ENCODE measurements around the gene HIVEP3.

The HIVEP3 gene

DNA sequence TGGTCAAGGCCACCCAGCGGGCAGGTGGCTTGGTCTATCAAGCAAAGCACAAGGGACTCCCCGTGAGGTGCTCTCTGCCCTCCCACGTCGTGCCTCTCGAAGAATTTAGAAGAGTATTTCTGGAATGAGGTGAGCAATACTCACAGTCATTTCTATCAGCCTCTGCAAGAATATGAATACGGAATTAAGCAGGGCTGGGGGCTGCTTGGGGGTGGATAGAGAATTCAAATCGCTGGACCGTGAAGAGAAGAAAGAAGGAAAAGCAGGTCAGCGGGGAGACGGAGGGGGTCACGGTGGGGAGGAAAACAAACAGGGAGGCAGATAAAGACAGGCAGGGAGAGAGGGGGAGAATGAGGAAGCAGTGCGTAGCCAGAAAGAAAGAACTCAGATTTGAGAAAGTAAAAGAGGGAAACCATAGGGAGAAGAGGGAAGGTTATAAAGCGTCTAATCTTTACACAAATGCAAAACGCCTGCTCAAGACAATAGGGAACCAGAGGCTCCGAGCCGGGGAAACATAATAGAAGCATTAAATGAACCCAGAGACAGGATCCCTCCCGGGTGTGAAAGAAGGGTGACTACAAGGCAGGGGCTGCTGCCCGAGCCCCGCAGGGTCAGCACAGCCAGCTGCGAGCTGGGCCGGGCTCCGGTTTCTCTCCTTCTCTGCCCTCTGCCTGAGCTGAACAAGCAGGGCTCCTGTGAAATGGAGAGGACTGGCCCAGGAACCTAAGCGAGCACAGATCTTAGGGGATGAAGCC is 432.2 kb downstream of the HIVEP3 start:
- peak; percentile 63 for DNase-seq

DNA sequence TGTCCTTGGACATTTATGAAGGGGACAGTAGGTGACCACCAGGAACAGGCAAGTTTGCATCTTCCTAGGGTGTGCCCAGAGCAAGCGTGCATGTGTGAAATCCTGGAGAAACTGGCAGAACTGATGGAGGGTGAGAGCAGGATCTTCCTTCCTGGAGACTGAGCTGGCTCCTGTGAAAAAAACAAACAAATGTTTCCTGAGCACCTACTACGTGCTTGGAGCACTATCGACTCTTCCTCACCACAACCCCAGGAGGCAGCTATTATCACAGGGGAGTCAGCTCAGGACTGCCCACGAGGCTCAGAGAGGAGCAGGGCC is 432.7 kb downstream of the HIVEP3 start:
- DNase-seq: no peak

DNA sequence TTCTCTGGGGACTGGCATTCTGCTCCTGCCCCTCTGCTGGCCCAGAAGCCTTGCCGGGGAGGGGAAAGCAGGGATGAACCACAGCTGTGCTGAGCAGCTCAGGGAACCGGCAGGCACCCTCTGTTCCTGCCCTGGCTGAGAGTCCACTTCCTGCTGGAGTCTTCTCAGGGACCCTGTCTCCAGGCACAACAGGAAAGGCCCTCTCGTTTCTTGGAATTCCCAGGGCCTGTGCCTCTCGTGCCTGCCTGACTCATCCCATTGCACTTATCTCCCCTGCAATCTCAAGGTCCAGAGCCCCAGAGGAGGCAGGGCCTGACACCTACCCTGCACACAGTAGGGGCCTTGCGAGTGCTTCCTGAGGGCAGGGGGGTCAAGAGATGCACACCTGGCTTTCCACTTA is 433.1 kb downstream of the HIVEP3 start:
- peak; percentile 63 for DNase-seq

DNA sequence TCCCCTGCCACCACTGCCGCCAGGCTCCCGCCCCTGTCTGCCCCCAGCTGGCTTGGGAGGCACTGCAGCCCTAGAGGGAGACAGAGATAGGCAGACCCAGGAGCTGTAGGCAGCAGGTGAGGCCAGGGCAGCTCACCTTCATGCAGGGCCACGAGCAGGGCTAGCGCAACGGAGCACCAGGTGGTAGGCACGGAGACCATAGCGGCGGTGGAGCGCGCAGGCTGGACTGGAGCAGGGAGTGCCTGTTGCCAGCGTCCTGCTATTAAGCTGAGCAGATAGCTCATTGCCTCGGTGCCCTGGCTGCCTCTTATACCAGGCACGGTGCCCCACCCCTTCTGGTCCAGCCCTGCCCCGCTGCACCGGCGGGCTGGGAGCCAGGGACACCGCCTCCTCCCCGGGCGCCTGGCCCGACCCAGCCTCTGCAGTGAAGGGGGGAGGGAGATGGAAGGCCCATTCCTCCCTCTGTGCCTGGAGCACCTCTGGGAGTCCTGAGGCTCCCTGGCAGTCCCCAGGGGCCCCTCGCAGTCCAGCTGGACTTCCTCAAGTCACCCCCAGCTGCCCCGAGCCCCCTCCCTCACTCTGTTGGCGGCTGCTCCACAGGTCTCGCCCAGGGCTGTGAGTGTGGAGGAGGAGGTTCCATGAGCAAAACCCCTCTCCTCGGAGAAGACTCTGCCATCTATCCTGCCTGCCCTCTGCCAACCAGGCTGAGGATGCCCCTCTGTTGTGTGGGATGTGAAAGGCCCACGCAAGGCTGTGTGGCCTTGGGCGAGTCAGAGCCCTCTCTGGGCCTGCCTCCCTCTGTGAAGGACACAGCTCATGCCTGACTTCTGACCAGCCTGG is 434.1 kb downstream of the HIVEP3 start, which contains the start of gene EDN2:
Gene EDN2, minus strand, starts transcription at position 282 of the 840 bp plus-strand sequence. Its CDS starts 82 bp downstream, at position 200.
- peak; percentile 65 for DNase-seq

DNA sequence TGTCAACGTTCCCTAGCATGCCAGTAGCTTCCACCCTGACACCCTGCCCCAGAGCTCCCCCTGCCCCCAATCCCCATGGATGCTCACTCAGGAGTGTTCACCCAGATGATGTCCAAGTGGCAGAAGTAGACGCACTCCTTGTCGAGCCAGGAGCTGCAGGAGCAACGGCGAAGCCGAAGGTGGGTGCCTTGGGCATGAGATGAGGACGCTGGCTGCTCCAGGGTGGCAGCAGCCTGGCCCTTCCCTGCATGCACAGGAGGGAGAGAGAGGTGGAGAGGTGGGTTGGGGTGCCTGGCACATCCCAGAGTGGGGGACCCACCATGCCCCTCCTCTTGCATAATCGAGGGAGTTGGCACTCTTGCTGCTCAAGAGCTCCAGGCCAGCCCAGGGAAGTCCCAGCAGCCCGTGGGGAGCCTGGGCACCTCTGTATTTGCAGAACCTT is 434.7 kb downstream of the HIVEP3 start:
- DNase-seq: no peak

DNA sequence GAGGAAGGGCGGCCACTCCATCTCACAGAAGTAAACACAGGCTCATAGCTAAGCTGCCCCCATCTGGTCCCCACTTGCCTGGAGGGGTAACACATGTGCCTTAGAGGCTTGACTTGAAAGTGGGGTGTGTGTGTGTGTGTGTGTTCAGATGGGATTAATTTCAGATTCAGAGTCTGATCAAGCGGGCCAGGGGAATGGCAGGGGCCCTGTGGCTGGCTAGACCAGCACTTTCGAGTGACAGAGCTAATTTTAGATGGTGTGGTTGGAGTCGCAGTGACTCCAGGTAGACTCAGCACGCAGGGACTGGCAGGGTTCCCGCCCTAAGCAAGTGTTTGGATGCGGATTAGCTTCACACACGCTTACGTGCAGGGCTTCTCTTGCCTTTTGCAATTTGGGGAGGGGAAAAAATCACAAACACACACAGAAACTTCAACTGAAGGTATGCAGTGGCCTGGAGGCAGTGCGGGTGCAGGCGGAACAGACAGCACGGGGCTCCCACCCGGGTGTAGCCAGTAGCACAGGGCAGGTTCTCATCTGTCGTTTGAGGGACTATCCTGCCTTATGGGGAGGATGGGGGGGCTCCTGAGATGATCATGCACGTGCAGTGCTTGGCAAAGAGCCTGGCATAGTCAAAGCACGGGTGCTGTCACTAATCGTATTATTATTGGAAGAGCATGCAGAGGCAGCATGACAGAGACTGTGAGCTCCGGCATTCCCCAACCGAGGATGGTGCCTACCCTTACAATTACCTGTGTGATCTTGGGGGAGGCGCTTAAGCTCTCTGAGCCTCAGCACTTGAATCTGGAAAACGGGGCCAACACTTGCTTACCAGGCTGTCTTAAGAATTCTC is 435.5 kb downstream of the HIVEP3 start:
- DNase-seq: no peak

DNA sequence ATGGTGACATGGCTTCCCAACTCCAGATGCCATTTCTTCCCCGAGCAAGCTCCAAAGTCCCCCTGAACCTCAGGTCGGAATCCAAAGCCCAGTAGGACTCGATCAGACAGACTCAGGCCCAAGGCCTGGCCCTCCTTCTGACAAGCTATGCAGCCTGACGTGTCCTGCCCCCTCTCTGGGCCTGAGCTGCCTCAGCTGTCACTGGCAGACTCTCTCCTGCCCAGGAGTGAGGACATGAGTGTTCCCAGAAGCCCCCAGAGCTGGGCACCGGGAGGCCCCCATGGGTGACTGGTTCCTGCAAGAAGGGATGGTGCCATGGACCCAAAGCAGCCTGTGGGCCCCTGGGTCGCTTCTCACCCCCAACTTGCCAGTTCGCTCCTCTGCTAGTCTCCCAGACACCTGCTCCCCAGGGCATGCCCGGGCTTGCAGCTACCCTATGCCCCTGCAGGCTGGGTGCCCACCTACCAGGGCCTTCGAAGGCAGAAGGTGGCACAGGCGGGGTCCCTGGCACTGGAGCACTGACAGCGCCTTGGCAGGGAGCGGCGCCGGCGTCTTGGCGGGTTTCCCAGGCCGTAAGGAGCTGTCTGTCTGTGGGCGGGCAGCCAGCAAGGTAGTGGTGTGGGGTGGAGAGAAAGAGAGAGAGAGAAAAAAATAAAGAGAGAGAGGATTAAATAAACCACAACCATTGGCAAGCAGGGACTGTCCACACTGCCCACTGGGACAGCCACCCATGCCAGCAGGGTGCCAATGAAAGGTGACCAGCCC is 436.5 kb downstream of the HIVEP3 start:
- DNase-seq: peak; percentile 78

DNA sequence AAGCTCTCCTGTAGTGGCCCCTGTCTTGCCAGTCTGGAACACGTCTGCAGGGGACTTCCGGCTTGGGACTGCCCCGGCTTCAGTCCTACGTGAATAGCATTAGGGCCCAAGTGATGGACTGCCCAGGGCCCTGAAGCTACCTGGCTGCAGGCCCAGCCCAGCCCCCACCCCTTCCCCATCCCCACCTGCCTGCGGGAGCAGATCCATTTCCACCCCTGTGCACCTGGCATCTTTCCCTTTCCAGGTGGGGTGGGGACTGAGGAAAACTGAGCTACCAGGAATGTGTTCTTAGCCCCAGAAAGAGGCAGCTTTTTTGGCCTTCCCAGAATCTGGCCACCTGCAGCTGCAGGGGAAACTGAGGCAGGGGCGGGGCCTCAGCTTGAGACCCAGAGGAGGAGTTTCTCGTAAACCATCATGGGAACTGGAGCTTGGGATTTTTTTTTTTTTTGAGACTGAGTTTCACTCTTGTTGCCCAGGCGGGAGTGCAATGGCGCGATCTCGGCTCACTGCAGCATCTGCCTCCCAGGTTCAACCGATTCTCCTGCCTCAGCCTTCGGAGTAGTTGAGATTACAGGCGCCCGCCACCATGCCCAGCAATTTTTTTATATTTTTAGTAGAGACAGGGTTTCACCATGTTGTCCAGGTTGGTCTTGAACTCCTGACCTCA is 437.5 kb downstream of the HIVEP3 start:
- DNase-seq: no peak

DNA sequence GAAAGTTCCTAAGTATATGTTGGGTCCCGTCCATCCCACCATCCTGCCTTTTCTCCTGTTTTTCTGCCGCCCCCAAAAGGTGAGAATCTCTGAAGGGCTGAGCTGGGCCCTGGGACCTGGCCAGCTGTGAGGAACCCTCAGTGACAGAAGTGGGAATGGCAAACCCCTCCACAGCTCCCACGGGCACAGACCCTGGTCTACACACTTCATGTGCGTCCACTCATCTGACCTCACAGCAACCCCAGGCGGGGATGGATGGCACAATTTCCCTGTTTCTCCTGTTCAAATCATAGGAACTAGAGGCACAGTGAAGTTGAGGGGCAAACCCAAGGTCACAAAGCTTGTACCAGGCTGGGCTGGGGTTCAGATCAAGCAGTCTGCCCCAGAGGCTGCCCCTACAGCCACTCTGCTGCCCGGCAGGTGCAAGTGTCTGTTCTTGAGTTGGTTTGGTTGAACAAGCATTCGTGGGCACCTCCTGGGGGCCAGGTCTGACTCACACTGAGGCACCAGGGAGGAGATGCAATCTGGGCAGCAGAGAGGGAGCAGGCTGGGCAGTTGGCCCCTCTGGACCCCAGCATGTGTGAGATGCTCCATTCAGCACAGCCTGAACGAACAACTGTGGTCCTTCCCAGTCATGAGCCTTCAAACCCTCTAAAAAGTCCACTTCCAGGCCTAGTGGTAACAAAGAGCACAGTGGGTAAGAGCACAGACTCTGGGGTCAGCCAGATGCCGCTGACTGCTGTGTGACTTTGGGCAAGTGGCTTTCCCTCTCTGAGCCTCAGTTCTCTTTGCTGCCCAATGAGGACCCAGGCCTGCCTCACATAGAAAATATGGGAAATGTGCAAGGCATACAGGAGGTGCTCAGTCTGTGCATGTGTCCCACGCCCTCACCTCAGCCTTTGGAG is 438.3 kb downstream of the HIVEP3 start:
- DNase-seq: no peak

DNA sequence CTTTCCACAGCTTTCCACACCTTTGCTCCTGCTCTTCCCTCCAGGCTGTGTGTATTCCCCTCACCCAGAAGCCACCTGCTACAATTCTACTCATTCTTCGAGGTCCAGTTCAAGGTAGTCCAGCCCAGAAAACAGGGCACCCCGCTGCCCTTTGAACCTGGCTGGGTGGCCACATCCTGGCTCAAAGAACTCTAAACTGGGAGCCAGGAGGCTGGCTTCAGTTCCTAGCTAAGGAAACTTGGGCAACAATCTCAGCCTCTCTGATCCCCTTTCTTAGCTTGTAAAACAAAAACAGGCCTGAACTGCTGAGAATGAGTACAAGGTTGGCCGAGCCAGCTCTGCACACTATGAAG is 438.9 kb downstream of the HIVEP3 start:
- DNase-seq: no peak

DNA sequence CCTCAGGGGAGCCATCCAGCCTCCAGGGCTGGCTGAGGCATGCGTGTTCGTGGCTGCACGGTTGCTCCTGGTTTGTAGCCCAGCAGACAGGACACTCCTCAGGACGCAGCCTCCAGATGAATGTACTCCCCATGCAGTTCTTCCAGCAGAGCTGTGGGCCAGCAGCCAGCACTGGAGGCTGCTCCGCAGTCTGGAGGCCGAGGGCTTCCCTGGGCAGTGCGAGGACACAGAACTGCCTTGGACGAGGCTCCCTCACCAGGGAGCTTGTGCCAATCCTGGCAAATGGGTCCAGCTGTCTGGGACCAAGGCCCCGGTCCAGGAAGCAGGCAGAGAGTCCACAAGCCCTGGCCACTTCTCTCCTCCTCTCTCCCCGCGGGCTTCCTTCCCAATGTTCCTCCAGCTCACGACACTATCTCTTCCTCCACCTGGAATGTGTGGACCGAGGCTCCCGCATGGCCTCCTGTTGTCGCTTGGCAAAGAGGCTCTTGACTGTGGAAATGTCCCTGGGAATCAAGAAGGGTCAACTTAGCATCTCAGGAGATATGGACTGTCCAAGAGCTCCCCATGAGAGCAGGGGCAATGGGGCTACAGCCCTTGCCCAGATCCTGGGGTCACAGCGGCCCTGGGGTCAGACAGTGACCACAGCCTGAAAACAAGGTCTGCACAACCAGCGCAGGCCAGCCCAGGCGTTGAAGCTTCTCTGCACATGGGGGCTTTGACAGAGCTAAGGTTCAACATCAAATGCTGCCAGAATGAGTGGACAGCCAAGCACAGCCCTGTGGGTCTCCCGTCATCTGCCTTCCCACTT is 439.5 kb downstream of the HIVEP3 start:
- peak; percentile 39 for DNase-seq

DNA sequence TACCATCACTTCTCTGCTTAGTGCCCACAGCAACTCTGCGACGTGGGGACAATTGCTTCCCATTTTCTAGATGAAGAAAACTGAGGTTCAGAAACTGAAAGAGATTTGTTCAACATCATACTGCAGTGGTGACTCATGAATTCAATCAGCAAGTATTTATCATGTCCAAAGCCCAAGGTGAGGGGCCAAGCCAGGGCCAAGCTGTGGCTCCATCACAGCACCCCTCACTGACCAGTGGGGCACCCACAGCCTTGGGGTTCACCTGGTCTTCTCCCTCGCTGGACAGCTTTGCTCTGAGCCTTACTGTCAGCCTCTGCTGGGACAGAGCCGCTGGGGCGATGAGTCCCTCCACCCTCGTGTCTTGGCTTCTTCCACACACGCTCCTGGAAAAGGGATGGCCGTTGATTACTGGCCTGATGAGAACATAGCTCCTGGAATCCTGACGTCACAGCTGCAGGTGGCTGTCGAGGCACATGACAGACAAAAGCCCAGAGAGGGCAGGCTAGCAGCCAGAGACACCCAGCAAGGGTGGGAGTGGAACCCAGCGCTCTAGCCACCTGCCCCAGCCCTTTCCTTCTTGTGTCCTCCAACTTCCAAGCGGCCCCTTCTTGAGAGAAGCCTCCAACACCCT is 440.5 kb downstream of the HIVEP3 start:
- no peak for DNase-seq

DNA sequence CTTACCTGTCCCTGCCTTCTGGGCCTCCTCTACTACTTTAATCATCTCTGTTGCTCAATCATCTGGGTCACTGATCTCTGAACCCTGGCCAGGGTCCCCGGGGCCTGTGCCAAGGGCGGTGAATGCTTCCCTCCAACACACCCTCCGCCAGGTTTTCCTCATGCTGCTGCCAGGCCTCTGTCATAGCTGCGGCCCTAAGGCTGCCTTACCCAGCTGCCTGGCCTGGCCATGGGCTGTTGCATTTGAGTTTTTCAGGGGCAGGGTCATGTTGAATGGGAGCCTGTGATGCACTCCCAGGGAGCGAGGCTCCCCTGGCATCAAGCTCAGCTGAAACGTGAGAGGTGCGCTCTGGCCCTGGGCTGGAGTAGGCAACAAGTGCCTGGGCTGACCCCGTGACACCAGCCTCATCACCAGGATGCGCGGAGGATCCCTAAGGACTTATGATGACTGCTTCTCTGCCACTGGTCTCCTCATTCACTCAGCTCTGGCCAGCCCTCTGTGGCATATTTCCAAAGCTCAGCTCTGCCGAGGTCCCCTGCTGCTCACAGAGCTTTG is 441.8 kb downstream of the HIVEP3 start:
- no peak for DNase-seq

DNA sequence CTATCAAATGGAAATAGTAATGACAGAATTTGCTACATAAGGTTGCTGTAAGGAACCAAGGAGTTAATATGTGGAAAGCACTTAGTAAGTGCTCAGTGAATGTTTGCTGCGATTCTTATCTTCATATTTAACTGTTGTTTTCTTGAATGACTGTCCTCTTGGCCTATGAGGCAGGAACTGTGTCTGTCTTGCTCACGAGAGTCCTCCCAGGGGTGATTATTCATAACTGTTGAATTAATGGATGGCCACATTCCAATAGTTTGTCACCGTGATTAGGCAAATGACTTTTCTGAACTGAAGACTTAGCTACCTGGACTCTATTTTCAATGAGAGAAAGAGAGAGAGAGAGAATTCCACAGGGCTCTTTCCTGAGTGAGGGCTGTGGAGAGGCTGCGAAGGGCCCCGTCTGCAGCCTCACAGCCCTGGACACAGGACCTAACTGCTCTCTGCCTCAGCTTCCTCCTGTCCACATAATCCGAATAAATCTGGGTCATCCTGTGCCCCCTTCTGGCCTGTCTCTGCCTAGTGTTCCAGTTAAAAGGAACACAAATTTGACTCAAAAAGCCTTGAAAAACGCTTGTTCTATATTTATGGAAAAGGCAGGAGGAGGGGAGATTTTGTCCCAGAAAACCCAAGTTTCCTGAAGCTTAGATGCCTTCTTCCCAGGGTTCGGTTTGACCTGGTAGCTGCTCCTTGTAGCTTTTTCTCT is 442.7 kb downstream of the HIVEP3 start:
- no peak for DNase-seq

DNA sequence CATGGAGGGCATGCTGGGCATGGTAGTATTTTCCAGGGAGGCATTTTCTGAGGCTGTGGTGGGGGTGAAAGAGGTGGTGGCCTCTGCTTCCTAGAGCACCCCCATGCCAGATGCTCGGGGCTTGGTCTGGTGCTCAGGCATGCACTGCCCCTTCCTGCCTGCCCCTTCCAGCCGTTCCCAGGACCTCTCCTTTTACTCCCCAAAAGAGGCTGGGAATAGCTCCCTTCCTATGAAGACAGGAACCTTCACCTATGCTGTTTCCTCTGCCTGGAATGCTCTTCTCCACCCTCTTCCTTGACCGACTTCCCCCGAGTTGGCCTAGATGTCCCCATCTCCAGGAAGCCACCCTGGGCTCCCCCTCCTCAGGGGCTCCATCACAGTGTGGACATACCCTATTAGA is 443.4 kb downstream of the HIVEP3 start:
- DNase-seq: no peak

DNA sequence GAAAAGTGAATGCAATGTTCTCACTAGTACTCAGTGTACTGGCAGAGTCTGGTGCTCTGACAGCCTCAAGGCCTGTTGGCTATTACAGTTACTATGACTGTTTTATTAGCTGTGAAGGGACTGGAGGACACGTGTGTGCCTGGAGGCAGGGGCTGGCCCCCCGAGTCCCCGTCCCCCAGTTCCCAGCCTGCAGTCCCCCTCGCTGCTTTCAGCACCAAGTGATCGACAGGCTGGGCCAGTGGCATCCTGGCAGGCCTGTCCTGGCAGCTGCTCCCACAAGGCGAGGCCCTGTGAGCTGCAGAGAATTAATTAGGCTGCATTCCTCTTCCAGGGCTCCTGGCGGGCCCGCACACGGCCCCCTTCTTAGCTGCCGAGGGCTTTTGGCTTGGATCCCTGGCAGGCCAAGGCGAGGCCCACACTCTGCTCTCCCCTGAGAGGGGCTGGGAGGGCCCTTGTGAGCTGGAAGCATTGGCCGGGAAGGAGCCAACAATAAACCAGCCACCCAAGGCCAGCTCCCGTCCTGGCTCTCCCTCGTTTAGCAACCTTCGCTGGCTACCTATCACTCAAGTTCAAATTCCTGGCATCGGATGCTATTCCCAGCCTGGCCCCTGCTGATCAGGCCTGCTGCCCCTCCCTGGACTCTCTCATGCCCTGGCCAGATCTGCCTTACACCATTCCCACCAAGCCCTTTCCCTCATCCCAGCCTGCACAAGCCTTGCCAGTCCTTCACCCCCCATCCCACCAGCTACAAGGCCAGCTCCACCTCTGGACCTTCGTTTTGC is 444.0 kb downstream of the HIVEP3 start:
- DNase-seq: no peak

DNA sequence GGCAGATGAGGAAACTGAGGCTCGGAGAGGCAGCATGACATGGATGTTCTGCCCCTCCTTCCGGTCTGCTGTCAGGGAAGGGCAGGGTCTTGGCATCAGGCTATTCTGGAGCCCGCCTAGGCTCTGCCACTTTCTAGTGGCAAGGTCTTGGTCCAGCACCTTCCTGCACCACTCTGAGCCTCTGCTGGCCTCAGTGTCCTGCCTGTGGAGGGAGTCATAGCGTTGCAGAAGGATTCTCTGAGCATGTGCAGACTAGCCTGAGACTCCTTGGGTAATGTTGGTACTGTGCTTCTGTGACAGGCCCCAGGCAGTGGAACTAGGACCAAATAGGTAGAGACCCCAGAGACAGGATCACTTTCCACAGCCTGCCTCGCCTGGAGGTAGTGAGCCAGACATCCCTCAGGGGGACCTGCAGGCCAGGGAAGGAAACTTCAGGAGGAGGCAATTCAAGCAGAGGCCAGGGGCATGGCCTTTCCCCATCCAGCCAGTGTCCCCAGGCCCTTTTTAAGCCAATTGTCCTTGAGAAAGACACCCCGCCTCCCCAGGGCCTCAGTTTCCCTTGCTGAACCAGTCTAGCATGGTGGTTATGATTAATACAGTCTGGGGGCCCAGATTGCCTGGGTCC is 444.9 kb downstream of the HIVEP3 start:
- no peak for DNase-seq
